GM18526 (cell line): Measurements from ENCODE around the gene GOPC.

Experiments used
- POLR2A ChIP-seq: IDR thresholded peaks from 3 replicates; pipeline ENCODE4 v1.6.1; 2011; ENCODE audit not compliant: insufficient read length; ENCODE audit errors: extremely low read depth

GOPC gene

DNA sequence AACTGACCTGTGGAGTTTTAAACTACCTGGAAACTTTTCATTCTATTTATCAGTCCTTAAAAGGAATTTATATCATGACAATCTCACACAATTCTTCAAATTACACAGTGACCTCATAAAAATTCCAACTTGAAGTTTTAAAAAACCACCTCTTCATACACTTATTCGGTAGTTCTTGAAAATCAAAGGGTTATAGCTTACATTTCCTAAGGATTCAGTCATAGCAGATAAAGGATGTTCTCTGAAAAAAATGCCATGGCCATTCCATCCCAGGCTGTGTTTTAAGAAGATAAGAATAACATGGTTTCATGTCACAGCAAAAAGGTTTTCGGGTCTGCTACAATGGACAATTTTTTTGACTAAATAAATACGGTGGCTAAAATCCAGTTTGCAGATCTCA, 41.2 kb downstream of the GOPC start:
- no peak for TF ChIP-seq POLR2A

DNA sequence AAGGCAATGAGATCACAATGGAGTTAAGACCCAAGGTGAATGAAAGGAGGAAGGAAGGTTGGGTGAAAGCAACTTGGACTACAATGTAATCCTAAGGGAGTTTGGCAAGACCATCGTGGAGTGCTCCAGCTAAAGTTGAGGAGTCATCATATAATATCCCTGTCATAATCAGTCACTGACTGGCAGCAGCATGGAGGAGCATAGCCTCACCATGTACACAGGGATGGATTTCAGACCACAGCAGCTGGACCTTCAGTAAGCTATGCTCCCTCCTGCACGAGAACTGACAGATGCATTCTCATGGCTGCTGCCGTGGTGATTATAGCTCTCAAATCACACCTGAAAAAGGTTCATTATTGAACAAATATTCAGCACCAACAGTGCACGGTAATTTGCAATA, 43.0 kb downstream of the GOPC start:
- TF ChIP-seq POLR2A = no peak

GRCh38 chr6:117558818-117559217, 43.5 kb downstream of the GOPC start:
- TF ChIP-seq POLR2A = no peak

- no peak for TF ChIP-seq POLR2A
Measured at GRCh38 chr6:117557951-117558350, 44.4 kb downstream of the GOPC start.

DNA sequence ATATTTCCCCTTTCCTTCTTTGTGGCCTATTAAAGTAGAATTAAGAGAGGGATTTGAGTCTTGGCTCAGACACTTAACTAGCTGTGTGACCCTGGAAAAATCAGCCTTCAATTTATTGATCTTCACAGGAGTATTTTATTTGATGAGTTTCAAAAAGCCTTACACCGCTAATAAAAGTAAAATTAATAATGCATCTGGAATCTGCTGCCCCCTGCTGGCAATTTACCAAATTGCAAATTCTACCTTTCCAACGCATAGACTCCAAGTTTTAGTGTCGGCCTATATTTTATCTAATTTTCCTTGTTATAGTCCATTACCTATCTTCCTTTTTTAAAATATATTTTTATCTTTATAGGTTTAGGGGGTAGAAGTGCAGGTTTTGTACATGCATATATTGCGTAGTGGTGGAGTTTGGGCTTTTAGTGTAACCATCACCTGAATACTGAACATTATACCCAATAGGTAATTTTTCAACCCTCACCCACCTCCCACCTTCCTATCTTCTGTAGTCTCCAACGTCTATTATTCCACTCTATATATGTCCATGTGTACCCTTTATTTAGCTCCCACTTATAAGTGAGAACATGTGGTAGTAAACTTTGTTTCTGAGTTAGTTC, 46.3 kb downstream of the GOPC start:
- no peak for TF ChIP-seq POLR2A

- no peak for TF ChIP-seq POLR2A
Measured at GRCh38 chr6:117555262-117555849, 47.0 kb downstream of the GOPC start.

GRCh38 chr6:117553142-117553541, 49.2 kb downstream of the GOPC start:
- TF ChIP-seq POLR2A = no peak

GRCh38 chr6:117552618-117553017, 49.7 kb downstream of the GOPC start:
- no peak for TF ChIP-seq POLR2A

GRCh38 chr6:117550618-117551242, 51.6 kb downstream of the GOPC start:
- TF ChIP-seq POLR2A = no peak

DNA sequence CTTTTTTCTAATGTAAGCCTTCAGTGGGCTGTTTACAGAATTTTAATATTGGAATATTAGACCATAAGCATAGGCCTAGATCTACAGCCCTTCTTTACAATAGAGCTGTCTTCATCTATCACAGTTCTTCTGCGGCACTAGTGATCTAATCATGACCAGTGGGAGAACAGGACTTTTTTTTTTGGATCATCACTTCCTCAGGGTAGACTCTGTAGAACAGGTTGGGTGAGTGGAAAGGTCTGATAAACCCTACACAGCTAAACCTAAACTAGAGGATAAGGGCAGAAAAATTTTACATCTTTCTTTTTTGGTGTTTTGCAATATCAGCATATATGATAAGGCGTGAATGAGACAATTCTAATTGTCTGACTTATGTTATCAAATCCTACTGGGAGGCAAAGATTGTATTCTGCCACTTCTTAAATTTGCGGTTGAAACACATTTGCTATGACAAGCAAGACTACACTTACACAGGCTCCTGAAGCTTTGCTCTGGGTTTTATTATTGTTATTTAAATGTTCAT, 52.2 kb downstream of the GOPC start:
- TF ChIP-seq POLR2A = no peak

GRCh38 chr6:117549611-117550010, 52.7 kb downstream of the GOPC start:
- TF ChIP-seq POLR2A = no peak

GRCh38 chr6:117548797-117549301, 53.5 kb downstream of the GOPC start:
- no peak for TF ChIP-seq POLR2A

- no peak for TF ChIP-seq POLR2A
Measured at GRCh38 chr6:117547688-117548621, 54.4 kb downstream of the GOPC start.

DNA sequence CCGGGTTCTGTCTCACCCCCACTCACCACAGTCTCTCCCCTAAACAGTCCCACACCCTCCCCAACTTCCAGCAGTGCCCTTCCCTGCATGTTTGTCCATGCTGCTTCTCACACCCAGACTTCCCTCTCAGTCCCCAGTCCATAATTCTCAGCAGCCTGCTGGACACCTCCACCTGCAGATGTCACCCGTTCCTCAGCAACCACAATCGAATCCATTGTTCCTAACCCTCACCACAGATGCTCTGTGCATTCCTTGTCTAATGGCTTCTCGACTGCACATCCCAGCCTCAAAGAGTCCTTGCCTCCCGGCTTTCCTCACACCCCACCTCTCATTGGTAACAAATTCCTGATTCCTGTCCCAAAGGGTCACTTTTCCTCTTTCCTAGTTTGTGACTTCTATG, 55.6 kb downstream of the GOPC start:
- TF ChIP-seq POLR2A = no peak

- TF ChIP-seq POLR2A = no peak
Measured at GRCh38 chr6:117545161-117545595, 57.1 kb downstream of the GOPC start.
